ENCODE measurements around the gene ADAMTS2. TPM values are rescaled to one million over a fixed set of nuclear protein-coding genes. Genes with fewer than 3 reads are reported as not detected.

Gene ADAMTS2
- polyA plus RNA-seq, 6 donors from 2014 or later: not detected

- Mint-ChIP-seq H3K27ac (no peak overlapping the region), H3K27me3 (peaks cover 51 to 80% (median 72%) of the 10 kb centered on the region in 3 donors), H3K9me3 (peaks cover 0 to 3% (median 0%) of the 10 kb centered on the region in 7 donors), H3K36me3 (peaks cover 0 to 8% of the 10 kb centered on the region in 2 donors), H3K4me3 (no peak overlapping the region), H3K4me1 (peaks cover 4 to 23% (median 13%) of the 10 kb centered on the region in 3 donors)
- DNase-seq (no peak), ATAC-seq (ENCODE audit: low read depth in 2 of 2) (no peak)
Measured at GRCh38 chr5:179345183-179345432, 153 bp downstream of the ADAMTS2 start.

- Mint-ChIP-seq H3K27me3 (peaks cover 46 to 77% (median 76%) of the 10 kb centered on the region in 3 donors), H3K27ac (no peak overlapping the region), H3K4me3 (peak overlapping the region in 2 of 8 donors; percentile 19 to 39), H3K9me3 (peaks cover 0 to 3% (median 0%) of the 10 kb centered on the region in 7 donors), H3K36me3 (peaks cover 0 to 8% of the 10 kb centered on the region in 2 donors), H3K4me1 (peaks cover 4 to 23% (median 13%) of the 10 kb centered on the region in 3 donors)
- ATAC-seq (ENCODE audit: low read depth in 2 of 2) (no peak), DNase-seq (no peak)
Measured at GRCh38 chr5:179344431-179345182, 654 bp downstream of the ADAMTS2 start.

- no peak overlapping the region for H3K27ac Mint-ChIP-seq
- peaks cover 0 to 3% (median 0%) of the 10 kb centered on the region in 7 donors for H3K9me3 Mint-ChIP-seq
- peaks cover 0 to 8% of the 10 kb centered on the region in 2 donors for H3K36me3 Mint-ChIP-seq
- peak overlapping the region in 6 of 8 donors; percentile 22 to 85 (median 59) for H3K4me3 Mint-ChIP-seq
- ATAC-seq (ENCODE audit: low read depth in 2 of 2) (peak in 1 of 2 donors; percentile 20), DNase-seq (no peak)
- H3K27me3 Mint-ChIP-seq: peaks cover 42 to 73% (median 70%) of the 10 kb centered on the region in 3 donors
- peaks cover 4 to 23% (median 13%) of the 10 kb centered on the region in 3 donors for H3K4me1 Mint-ChIP-seq
Measured at GRCh38 chr5:179343719-179344430, 1.4 kb downstream of the ADAMTS2 start.

GRCh38 chr5:179343021-179343718, 2.1 kb downstream of the ADAMTS2 start:
- ATAC-seq (ENCODE audit: low read depth in 2 of 2) (no peak), DNase-seq (no peak)
- Mint-ChIP-seq H3K27ac (no peak overlapping the region), H3K27me3 (peaks cover 34 to 72% (median 70%) of the 10 kb centered on the region in 3 donors), H3K4me1 (peaks cover 4 to 23% (median 13%) of the 10 kb centered on the region in 3 donors), H3K4me3 (peak overlapping the region in 6 of 8 donors; percentile 48 to 85 (median 72)), H3K9me3 (peaks cover 0 to 3% (median 0%) of the 10 kb centered on the region in 7 donors), H3K36me3 (peaks cover 0 to 8% of the 10 kb centered on the region in 2 donors)

- H3K27me3 Mint-ChIP-seq: peaks cover 29 to 66% (median 64%) of the 10 kb centered on the region in 3 donors
- ATAC-seq (ENCODE audit: low read depth in 2 of 2) (no peak), DNase-seq (no peak)
- peaks cover 4 to 23% (median 13%) of the 10 kb centered on the region in 3 donors for H3K4me1 Mint-ChIP-seq
- peaks cover 0 to 3% (median 0%) of the 10 kb centered on the region in 7 donors for H3K9me3 Mint-ChIP-seq
- H3K4me3 Mint-ChIP-seq: peak overlapping the region in 6 of 8 donors; percentile 7 to 85 (median 72)
- no peak overlapping the region for H3K27ac Mint-ChIP-seq
- H3K36me3 Mint-ChIP-seq: peaks cover 0 to 8% of the 10 kb centered on the region in 2 donors
Measured at GRCh38 chr5:179342577-179342976, 2.7 kb downstream of the ADAMTS2 start.

- Mint-ChIP-seq H3K4me3 (no peak overlapping the region), H3K27ac (no peak overlapping the region), H3K4me1 (peaks cover 0 to 15% (median 6%) of the 10 kb centered on the region in 3 donors), H3K9me3 (peaks cover 0 to 3% (median 0%) of the 10 kb centered on the region in 7 donors), H3K36me3 (peaks cover 0 to 8% of the 10 kb centered on the region in 2 donors), H3K27me3 (peaks cover 20 to 52% (median 44%) of the 10 kb centered on the region in 3 donors)
- DNase-seq (no peak), ATAC-seq (ENCODE audit: low read depth in 2 of 2) (no peak)
Measured at GRCh38 chr5:179340465-179340864, 4.8 kb downstream of the ADAMTS2 start.

- H3K4me1 Mint-ChIP-seq: peaks cover 0 to 15% (median 6%) of the 10 kb centered on the region in 3 donors
- no peak for DNase-seq
- no peak overlapping the region for H3K27ac Mint-ChIP-seq
- H3K4me3 Mint-ChIP-seq: no peak overlapping the region
- no peak for ATAC-seq (ENCODE audit: low read depth in 2 of 2)
- peaks cover 0 to 8% of the 10 kb centered on the region in 2 donors for H3K36me3 Mint-ChIP-seq
- peaks cover 0 to 3% (median 0%) of the 10 kb centered on the region in 7 donors for H3K9me3 Mint-ChIP-seq
- H3K27me3 Mint-ChIP-seq: peaks cover 23 to 52% (median 44%) of the 10 kb centered on the region in 3 donors
Measured at GRCh38 chr5:179339996-179340395, 5.3 kb downstream of the ADAMTS2 start.

- H3K4me3 Mint-ChIP-seq: no peak overlapping the region
- peaks cover 0 to 3% (median 0%) of the 10 kb centered on the region in 7 donors for H3K9me3 Mint-ChIP-seq
- ATAC-seq (ENCODE audit: low read depth in 2 of 2) (no peak), DNase-seq (no peak)
- peaks cover 0 to 15% (median 6%) of the 10 kb centered on the region in 3 donors for H3K4me1 Mint-ChIP-seq
- no peak overlapping the region for H3K27ac Mint-ChIP-seq
- H3K27me3 Mint-ChIP-seq: peaks cover 23 to 57% (median 44%) of the 10 kb centered on the region in 3 donors
- H3K36me3 Mint-ChIP-seq: peaks cover 0 to 8% of the 10 kb centered on the region in 2 donors
Measured at GRCh38 chr5:179339081-179339480, 6.2 kb downstream of the ADAMTS2 start.

- Mint-ChIP-seq H3K27me3 (peaks cover 19 to 56% (median 38%) of the 10 kb centered on the region in 3 donors), H3K36me3 (peaks cover 0 to 8% of the 10 kb centered on the region in 2 donors), H3K4me3 (no peak overlapping the region), H3K27ac (no peak overlapping the region), H3K4me1 (peaks cover 0 to 9% (median 3%) of the 10 kb centered on the region in 3 donors), H3K9me3 (peaks cover 0 to 3% (median 0%) of the 10 kb centered on the region in 7 donors)
- ATAC-seq (ENCODE audit: low read depth in 2 of 2): no peak
- DNase-seq: no peak
Measured at GRCh38 chr5:179337796-179338676, 7.2 kb downstream of the ADAMTS2 start.

GRCh38 chr5:179336871-179337795, 8.1 kb downstream of the ADAMTS2 start:
- no peak for ATAC-seq (ENCODE audit: low read depth in 2 of 2)
- Mint-ChIP-seq H3K4me3 (no peak overlapping the region), H3K27ac (no peak overlapping the region), H3K4me1 (peaks cover 0 to 2% (median 0%) of the 10 kb centered on the region in 3 donors), H3K9me3 (peaks cover 0 to 3% (median 0%) of the 10 kb centered on the region in 7 donors), H3K27me3 (peaks cover 16 to 53% (median 29%) of the 10 kb centered on the region in 3 donors), H3K36me3 (peaks cover 0 to 8% of the 10 kb centered on the region in 2 donors)
- no peak for DNase-seq

GRCh38 chr5:179336126-179336870, 9.0 kb downstream of the ADAMTS2 start:
- H3K4me1 Mint-ChIP-seq: no peaks in the 10 kb centered on the region
- DNase-seq: no peak
- peaks cover 0 to 3% (median 0%) of the 10 kb centered on the region in 7 donors for H3K9me3 Mint-ChIP-seq
- no peak overlapping the region for H3K4me3 Mint-ChIP-seq
- H3K36me3 Mint-ChIP-seq: peaks cover 0 to 6% of the 10 kb centered on the region in 2 donors
- no peak for ATAC-seq (ENCODE audit: low read depth in 2 of 2)
- H3K27me3 Mint-ChIP-seq: peaks cover 16 to 52% (median 21%) of the 10 kb centered on the region in 3 donors
- H3K27ac Mint-ChIP-seq: no peak overlapping the region

Measured in naive B cell (primary cell).